Vagina (tissue), 2 donors: Measurements from ENCODE around the gene TMPRSS13.

ENCODE experiments used
- POLR2A ChIP-seq, 2 donors: fragments of 450-650 bp; IDR thresholded peaks; one replicate each; pipeline ENCODE4 v1.6.1; 2017; ENCODE audit warnings: antibody characterized with exemption in 2 of 2, mild to moderate bottlenecking in 2 of 2, moderate library complexity in 2 of 2
- POLR2AphosphoS5 ChIP-seq, 2 donors: sonication (generic); formaldehyde crosslinking; IDR thresholded peaks; one replicate each; pipeline ENCODE4 v1.9.0; 2017; ENCODE audit warnings: antibody characterized with exemption in 2 of 2, mild to moderate bottlenecking in 2 of 2, low read depth in 1 of 2; ENCODE audit not compliant: insufficient read depth in 1 of 2
- TF ChIP-seq, protein P1 (sequence below), 3 experiments: fragments of 450-650 bp in 2 of 3; fragments of 200-600 bp in 1 of 3; sonication (generic) in 1 of 3; IDR thresholded peaks; one replicate each; pipeline ENCODE4 v1.5.1; 2017 to 2019; ENCODE audit warnings: antibody characterized with exemption in 3 of 3, mild to moderate bottlenecking in 2 of 3, moderate library complexity in 2 of 3

- TF ChIP-seq, protein P1, sequence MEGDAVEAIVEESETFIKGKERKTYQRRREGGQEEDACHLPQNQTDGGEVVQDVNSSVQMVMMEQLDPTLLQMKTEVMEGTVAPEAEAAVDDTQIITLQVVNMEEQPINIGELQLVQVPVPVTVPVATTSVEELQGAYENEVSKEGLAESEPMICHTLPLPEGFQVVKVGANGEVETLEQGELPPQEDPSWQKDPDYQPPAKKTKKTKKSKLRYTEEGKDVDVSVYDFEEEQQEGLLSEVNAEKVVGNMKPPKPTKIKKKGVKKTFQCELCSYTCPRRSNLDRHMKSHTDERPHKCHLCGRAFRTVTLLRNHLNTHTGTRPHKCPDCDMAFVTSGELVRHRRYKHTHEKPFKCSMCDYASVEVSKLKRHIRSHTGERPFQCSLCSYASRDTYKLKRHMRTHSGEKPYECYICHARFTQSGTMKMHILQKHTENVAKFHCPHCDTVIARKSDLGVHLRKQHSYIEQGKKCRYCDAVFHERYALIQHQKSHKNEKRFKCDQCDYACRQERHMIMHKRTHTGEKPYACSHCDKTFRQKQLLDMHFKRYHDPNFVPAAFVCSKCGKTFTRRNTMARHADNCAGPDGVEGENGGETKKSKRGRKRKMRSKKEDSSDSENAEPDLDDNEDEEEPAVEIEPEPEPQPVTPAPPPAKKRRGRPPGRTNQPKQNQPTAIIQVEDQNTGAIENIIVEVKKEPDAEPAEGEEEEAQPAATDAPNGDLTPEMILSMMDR (IDR thresholded peaks at IDR 0.05), result no peak
- TF ChIP-seq POLR2A (IDR thresholded peaks at IDR 0.05) (no peak), POLR2AphosphoS5 (IDR thresholded peaks at IDR 0.05; ENCODE audit: insufficient read depth in 1 of 2, low read depth in 1 of 2) (no peak)
Observed at GRCh38 chr11:117881217-117881616, 48.0 kb downstream of the TMPRSS13 start.
